Fibroblast of pulmonary artery (primary cell): ENCODE data around the gene WDR74.
A peak's percentile ranks its signal among the peaks of the same experiment; 100 is the strongest.

ENCODE experiments used
- DNase-seq: peaks from one replicate; pipeline ENCODE4 v3.0.0-alpha.2; 2010; ENCODE audit warnings: low read depth
- H3K4me3 ChIP-seq: replicated peaks from 2 replicates; pipeline ENCODE4 v1.5.1; 2011; ENCODE audit warnings: low read depth, mild to moderate bottlenecking, control low read depth, low read length, moderate library complexity
- TF ChIP-seq, protein P1 (sequence below): IDR thresholded peaks from 2 replicates; pipeline ENCODE4 v1.5.1; 2011; ENCODE audit warnings: mild to moderate bottlenecking, control low read depth, low read length, inconsistent platforms; ENCODE audit errors: missing control alignments

The WDR74 gene

DNA sequence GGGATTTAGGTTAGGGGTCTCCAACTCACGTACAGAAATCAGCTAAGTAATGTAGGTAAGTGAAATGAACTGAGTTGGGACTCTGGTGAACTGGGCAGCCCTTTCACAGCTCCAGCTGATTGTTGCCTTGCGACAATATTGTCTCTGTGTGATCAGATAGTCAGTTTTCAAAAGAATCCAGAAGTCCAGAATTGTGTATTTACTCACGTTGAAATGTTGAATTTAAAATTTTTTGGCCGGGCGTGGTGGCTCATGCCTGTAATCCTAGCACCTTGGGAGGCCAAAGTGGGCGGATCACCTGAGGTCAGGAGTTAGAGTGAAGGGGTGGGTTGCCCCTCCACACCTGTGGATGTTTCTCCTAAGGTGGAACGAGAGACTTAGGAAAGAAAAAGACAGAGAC lies 18.8 kb upstream of the WDR74 start:
- no peak overlapping the region for H3K4me3 ChIP-seq
- DNase-seq, result no peak
- TF ChIP-seq, protein P1, sequence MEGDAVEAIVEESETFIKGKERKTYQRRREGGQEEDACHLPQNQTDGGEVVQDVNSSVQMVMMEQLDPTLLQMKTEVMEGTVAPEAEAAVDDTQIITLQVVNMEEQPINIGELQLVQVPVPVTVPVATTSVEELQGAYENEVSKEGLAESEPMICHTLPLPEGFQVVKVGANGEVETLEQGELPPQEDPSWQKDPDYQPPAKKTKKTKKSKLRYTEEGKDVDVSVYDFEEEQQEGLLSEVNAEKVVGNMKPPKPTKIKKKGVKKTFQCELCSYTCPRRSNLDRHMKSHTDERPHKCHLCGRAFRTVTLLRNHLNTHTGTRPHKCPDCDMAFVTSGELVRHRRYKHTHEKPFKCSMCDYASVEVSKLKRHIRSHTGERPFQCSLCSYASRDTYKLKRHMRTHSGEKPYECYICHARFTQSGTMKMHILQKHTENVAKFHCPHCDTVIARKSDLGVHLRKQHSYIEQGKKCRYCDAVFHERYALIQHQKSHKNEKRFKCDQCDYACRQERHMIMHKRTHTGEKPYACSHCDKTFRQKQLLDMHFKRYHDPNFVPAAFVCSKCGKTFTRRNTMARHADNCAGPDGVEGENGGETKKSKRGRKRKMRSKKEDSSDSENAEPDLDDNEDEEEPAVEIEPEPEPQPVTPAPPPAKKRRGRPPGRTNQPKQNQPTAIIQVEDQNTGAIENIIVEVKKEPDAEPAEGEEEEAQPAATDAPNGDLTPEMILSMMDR, result no peak

DNA sequence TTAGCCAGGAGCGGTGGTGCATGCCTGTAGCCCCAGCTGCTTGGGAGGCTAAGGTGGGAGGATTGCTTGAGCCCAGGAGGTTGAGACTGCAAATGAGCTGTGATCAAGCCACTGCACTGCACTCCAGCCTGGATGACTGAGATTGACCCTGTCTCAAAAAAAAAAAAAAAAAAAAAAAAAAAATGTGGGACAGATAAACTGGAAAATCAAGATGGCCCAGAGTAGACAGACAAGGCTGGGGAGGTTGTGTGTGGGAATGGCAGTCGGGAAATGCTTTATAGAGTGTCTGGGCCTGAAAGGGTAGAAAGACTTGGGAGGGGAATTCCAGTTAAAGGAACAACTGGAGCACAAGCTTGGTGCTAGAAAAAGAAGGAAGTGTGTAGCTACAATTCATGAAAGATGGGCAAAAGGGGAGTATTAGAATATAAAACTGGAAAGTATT lies 18.2 kb upstream of the WDR74 start:
- H3K4me3 ChIP-seq, result no peak overlapping the region
- DNase-seq, result no peak
- TF ChIP-seq, protein P1, result no peak

DNA sequence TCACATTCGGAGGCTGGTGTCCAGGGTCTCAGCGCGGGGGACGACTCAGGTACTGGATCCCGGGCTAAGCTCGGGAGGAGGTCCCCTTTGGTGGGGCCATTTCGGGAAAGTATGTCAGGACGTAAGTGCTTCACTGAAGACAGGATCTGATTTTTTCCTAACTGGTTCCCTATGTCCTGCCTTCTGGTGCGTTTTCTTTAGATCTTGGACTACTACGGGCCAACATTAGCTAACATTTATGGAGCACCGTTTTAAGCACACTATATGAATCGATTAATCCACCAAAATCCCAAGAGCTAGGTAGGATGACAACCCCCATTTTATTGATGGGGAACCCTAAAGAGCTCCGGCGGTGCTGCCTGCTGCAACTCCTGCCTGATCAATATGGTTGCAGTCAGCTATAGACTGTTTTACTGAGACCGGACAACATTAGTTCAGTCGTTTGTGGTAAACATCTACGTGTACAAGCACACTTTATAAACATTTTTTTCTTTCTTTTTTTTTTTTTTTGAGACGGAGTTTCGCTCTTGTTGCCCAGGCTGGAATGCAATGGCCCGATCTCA lies 17.0 kb upstream of the WDR74 start:
- TF ChIP-seq, protein P1, result no peak
- H3K4me3 ChIP-seq, result peak overlapping the region; percentile 82
- DNase-seq, result peak; percentile 23

DNA sequence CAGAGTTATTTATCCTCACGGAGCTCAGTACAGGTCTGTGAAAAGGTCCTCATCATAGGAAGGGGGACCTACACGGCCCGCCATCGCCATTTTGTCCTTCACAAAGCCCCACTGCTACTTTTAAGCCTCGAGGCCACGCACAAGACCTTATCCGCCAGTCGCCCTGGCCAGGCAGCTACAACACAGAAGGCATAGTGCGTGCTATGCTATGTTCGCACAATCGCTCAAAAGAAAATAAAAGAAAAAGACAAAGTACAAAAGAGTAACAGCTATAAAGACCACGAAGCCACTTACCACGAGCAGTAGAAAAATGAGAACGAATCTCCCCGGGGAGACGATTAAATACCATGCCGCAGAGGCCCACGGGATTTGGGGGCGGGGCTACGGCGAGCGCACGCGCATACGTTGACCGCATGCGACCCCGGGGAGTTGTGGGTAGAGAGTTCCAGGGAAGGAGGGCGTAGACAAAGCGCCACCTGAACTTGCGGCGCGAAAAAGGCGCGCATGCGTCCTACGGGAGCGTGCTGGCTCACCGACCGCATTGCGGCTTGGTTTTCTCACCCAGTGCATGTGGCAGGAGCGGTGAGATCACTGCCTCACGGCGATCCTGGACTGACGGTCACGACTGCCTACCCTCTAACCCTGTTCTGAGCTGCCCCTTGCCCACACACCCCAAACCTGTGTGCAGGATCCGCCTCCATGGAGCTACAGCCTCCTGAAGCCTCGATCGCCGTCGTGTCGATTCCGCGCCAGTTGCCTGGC lies 16.4 kb upstream of the WDR74 start:
- DNase-seq, result peak; percentile 98
- TF ChIP-seq, protein P1, result no peak
- peak overlapping the region; percentile 82 for H3K4me3 ChIP-seq

DNA sequence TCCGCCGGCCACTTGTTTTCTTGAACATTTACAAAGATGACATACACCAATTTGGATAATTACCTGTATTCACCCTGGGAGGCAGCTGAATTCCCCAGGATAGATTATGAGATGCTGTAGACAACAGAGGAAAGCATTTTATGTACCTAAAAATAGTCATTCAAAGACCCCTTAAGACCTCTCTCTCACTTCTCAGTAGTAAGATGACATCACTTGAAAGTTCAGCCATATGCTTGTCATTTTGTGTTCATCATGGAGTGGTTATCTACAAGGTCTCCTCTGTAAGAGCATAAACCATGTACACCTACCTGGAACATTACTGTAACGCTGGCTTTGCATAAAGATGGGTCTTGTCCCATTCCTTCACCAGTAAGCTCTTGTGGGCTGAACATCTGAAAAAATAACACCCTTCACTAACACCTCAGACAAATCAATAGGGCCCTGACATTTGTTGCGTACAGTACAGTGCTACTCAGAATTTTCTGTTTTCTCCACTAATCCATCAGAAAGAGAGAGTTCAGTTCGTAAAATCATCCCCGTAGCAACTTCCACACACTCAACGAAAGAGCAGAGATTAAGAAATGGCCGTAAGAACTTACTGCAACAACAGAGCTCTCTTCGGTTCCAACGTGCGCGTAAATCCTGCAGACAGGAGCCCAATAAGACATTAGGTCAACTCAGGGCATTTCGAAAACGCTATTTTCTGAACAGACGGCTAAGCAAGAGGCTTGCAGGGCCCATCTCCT lies 15.6 kb upstream of the WDR74 start:
- H3K4me3 ChIP-seq, result peak overlapping the region; percentile 82
- peak; percentile 24 for DNase-seq

DNA sequence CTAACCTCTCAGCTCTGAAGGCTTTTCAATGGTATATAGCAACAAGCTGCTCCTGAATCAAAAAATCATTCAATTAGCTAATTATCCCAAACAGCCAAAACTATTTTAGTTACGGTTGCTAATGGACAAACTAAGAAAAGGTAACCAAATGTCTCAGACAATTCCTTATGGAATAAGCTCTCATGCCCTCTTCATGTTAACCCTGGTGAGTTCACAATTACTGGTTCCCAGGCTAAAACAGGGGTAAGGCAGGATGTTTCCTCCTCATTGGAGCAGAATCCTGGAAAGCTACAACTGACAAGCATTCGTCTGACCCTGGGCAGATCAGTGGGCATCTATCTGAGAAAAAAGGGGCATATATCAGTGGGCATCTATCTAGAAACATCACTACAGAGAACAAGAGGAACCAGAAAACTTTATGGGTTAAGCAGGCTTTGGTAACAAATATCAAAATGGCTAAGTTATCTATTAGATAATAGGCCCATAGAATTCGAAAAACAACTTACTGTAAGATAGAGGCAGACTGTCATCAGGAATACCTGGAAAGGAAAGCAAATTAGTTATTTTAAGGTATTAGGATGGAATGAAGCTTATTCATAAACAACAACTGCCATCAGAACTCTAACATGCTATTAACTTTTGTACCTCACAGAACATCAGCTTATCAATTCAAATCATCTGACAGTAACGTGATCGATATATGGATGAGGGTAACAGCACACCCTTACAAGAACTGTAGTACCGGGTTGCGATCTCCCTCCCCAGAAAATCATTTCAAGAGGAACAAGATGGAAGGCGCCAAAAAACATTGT lies 14.8 kb upstream of the WDR74 start:
- peak overlapping the region; percentile 82 for H3K4me3 ChIP-seq
- TF ChIP-seq, protein P1, result no peak
- no peak for DNase-seq

More for the DNA sequence above, 15.6 kb upstream of the WDR74 start:
- TF ChIP-seq, protein P1, result no peak
